Inflammatory macrophage treated with lipopolysaccharide for 4 hours (primary cell): ENCODE results near the gene ATG12.
"Not testable (repeated sequence)": the region's sequence is repeated elsewhere in the genome, so short reads cannot be mapped to it uniquely, and the experiment has no call there.

ENCODE experiments used
- DNase-seq: peaks from one replicate; pipeline ENCODE4 v3.0.0-alpha.2; 2020

Gene ATG12

DNA sequence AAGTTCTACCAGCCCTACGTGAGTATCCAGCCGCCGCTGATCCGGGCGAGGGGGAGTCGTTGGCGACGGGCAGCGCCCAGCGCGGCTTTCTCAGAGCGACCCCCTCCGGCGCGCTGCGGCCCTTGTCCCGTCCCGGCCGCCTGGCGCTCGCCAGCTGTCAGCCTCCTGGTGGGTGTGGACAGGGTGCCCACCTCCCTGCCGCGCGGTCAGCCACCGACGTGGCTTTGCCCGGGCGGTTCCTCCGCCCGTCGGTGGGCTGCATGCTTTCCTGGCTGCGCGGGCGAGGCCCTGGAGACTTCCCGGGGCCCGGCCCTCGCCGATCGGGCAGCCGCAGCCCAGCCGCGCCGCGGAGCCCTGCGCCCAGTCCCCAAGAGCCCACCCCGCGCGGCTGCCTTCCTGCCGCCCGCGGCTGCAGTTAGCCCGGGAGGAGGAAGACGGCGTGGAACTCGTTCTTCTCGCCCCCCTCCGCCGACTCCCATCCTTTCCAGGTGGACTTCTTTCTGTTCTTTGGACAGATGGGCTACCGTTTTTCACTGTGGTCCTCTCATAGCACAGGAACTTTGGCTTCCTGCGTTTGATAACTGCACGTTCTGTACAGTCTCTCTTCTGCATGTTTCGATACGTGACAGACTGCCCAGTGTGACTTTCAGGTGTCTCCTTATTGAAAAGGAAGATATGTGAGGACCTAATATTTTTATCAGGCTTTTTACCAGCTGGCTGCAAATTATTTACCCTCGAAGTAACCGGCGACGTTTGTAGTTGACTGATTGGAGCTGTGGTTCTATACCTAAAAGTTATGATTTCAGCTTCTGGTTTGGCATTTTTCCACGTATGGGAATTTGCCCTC is 947 bp upstream of the ATG12 start:
- peak; percentile 53 for DNase-seq

DNA sequence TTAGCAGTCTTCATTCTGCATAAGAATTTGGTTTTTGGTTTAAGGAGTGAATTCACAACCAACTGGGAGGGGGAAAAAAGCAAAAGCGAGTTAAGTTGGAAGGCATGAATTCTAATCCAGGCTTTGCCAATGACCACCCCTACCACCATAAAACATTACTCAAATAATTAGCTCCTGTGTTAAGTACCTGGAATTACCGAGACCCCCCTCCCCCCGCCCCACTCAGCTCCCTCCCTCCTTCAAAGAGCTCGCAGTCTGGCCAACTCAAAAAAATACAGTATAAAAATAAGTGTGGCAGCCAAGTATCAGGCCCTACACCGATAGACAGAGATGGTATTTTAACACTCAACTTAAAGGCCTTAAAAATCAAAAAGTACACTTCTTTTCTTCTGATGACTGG is 492 bp downstream of the ATG12 start:
- DNase-seq: no peak

- peak; percentile 66 for DNase-seq
Observed at GRCh38 chr5:115838885-115839518, 2.4 kb downstream of the ATG12 start.

DNA sequence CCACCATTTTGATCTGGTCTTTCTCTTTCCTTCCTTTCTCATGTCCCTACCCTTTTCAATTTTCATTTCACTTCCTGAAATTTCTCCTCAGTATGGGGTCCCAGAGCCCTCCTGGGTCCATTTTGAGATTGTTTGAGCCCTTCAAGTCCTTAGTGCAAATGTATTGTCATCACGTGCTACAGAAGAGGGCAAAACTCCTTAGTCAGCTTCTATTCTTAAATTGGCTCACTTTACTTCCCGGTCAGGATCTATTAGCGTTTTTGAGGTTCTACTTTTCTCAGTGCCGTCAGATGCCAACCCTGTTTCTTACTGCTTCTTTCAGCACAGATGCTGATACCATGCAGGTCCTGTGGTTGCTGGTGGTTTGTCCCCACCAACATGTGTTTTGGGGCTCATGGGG is 5.9 kb downstream of the ATG12 start:
- no peak for DNase-seq

DNA sequence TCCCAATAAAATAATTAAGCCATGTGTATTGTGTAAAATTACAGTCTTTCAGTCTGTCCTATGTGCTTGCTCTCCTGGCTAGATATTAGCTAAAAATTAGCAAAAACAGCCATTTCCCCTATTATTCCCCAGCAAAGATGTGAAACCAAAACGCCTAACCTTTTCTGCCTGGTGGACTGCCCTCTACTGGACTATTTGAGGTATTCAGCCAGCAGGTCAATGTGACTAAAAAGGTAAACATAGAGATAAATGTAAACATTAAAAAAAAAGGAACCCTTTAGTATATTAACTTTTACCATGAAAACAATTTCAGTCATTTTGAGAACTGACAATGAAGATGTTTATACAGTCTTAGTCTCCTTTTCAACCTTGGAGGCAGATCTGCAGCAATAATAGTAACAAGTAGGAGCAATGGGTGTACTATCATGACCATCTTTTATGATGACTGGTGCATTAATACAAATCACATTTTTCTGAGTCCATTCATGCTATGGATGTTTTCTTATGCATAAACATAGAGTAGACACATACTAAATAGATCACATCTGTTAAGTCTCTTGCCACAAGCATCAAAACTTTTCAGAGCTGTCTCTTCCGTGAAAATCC is 10.1 kb downstream of the ATG12 start:
- peak; percentile 65 for DNase-seq

GRCh38 chr5:115829913-115830312 is 11.5 kb downstream of the ATG12 start:
- no peak for DNase-seq

DNA sequence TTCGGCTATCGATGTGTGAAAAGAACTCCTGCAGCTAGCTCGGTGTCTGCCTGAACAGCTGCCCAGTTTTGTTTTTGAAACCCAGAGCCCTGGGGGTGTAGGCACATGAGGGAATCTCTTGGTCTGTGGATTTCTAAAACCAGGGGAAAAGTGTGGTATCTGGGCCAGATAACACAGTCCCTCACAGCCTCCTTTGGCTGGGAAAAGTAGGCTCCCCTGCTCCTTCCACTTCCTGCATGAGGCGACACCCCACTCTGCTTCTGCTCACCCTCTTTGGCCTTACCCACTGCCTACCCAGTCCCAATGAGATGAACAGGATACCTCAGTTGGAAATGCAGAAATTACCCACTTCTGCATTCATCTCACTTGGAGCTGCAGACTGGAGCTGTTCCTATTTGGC is 15.4 kb downstream of the ATG12 start:
- DNase-seq: no peak

- DNase-seq: not testable (repeated sequence)
Observed at GRCh38 chr5:115824983-115825382, 16.4 kb downstream of the ATG12 start.

GRCh38 chr5:115820846-115821245 is 20.5 kb downstream of the ATG12 start:
- no peak for DNase-seq

- DNase-seq: no peak
Observed at GRCh38 chr5:115818821-115819220, 22.5 kb downstream of the ATG12 start.

GRCh38 chr5:115817386-115817785 is 24.0 kb downstream of the ATG12 start:
- DNase-seq: no peak

DNA sequence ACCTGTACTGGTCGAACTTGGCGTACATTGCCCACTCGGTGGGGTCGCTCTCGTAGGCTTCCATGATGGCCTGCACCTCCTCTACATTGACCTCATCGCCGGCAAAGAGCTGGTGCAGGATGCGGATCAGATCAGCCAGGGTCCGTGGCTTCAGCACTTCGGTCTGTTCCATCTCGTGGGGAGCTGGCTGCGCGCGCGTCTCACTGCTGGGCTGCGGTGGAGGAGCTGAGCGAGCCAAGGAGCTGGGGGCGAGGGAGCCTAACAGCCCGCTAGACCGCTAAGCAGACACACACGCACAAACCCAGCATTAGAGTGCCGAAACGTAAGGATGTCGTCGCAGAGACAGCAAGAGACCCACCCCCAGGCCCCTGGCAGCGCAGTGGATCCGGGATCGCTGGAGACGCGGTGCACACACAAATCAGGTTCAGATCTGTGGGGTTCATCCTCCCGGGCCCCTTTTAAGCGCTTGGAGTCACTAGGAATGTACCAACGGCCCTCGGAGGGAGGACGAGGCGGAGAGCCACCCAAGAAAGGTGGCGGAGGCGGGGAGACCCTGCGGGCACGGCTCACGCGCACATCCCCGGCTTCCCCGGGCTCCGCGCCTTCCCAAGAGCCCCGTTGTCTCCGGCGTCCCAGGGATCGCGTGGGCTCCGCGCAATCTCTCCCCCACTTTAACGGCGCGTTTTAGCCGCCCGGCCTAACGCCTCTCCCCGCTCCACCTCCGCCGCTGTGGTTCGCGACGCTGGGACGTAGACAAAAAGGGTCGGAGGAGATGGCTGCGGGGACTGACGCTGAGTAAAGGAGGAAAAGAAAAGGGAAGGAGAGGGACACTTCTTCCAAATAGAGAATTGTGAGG is 24.9 kb downstream of the ATG12 start, which contains the start of gene CDO1:
CDO1 (minus strand) TSS at position 434 of the 856 bp plus-strand sequence; CDS start at position 172, 262 bp downstream.
- no peak for DNase-seq

DNA sequence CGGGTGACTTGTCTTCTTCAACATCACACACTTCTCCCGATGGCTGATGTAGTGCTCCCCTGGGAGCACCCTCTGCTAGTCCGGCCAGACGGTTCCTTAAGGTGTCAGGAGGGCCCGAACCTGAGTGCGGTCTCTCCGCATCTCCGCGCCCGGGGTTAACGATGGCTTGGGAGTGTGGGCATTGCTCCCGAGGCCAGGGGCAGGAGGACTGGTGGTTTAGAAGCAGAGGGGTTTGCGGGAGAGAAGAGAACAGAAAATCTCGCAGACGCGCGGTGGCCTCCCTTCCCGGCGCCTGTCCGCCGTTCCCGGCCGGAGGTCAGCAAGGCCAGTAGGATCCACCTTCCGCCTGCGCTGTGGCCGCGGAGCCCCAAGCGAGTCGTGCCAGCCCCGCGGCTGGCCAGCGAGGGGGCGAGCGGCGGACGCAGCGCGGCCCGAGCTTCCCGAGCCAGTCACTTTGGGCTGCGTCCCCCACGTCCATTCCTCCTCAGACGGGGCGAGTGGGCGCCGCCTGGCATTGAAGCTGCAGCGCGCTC is 25.6 kb downstream of the ATG12 start:
- no peak for DNase-seq

GRCh38 chr5:115815006-115815692 is 26.2 kb downstream of the ATG12 start:
- DNase-seq: no peak

DNA sequence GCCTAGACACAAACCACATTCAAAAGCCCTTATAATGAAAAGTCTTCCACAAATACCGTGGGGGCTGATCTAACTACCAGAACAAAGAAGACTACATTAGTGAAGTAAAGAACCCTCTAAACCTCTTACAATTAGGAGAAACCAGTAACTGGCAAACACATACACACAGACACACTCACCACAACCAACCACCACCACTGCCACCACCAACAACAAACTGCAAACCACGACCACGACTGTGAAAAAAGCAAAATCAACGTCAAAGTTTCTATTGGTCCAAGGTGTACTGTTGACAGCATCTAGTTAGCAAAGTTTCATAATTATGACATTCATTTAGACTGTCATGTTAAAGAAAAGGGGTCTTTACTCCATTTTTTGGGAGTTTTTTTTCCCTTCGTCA is 27.6 kb downstream of the ATG12 start:
- no peak for DNase-seq

DNA sequence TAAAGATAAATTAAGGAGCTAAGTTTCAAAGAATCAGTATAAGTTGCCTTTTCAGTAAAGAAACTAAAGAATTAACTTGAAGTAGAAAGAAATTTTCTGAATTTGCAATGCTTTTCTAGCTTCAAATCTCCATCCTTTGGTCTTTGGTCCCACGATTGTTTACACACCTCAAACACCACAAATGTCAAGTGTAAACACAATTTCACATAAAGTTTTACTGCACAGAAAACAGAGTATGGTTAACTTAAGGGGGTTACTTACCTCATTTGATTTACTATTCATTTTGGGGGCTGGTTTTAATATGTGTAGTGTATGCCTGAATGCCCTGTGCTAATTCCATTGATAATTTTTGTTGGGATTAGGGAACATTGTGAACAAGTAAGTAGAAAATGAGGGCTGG is 29.0 kb downstream of the ATG12 start:
- DNase-seq: no peak

DNA sequence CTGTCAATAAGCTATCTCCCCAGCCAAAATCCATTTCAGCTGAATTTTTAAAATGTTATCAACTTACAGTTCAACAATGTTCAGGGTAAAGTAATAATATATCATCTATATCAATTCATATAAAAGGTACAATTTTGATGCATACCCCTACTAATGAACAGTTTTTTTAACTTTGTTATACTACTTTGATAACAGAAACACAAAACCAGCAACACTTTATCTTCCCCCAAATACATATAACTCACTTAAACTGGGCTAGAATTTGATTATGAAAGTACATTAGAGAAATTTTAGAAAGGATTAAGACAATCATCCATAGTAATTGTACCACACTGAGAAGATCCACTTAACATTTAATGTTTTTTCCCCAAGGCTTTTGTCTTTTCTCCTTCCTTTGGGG is 30.0 kb downstream of the ATG12 start:
- DNase-seq: no peak

GRCh38 chr5:115810761-115811160 is 30.6 kb downstream of the ATG12 start:
- DNase-seq: no peak

- no peak for DNase-seq
Observed at GRCh38 chr5:115809946-115810345, 31.4 kb downstream of the ATG12 start.

DNA sequence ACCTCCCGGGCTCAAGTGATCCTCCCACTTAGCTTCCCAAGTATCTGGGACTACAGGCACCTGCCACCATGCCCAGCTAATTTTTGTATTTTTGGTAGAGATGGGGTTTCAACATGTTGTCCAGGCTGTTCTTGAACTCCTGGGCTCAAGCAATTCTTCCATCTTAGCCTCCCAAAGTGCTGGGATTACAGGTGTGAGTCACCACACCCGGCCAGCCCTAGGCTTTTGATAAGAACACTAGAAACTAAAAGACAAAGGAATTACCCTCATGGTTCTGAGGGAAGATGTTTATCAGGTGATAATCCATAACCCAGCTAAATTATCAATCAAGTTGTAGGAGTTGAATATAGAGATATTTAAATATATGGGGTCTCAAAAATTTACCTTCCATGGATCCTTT is 33.3 kb downstream of the ATG12 start:
- DNase-seq: not testable (repeated sequence)

- DNase-seq: no peak
Observed at GRCh38 chr5:115807654-115808052, 33.7 kb downstream of the ATG12 start.
